ENCODE results near the gene PTTG1. TPM values are rescaled to one million over a fixed set of nuclear protein-coding genes. Genes with fewer than 3 reads are reported as not detected.
A peak's percentile ranks its signal among the peaks of the same experiment; 100 is the strongest.

Gene PTTG1
- total and polyA plus RNA-seq, 9 of the 15 experiments (the other 6 are each of a cell fraction or from before 2014, with no cell fraction given): 193 to 1,088 (median 349) TPM

DNA sequence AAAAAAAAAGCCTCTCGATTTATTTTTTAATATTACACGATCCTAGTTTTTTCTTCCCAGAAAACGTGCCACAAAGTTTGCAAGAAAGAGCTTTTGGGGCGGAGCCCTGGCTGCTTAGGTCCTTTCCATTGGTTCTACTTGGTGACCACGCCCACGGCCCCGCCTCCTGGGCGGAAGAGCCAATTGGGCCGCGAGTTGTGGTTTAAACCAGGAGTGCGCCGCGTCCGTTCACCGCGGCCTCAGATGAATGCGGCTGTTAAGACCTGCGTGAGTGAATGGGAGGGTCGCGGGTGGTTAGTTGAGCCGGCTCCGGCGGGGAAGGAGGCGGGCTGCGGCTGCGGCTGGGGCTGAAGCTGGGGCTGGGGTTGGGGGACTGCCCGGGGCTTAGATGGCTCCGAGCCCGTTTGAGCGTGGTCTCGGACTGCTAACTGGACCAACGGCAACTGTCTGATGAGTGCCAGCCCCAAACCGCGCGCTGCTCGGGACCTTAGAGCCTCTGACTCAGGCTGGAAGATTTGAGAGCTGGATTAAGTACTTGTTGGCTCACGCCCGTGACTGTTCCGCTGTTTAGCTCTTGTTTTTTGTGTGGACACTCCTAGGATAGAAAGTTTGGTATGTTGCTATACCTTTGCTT lies at the start of gene PTTG1 (continued):
- no peak for TF ChIP-seq E2F8 (IDR thresholded peaks at IDR 0.05; ENCODE audit: low read depth, partially characterized antibody)
- no peak for TF ChIP-seq ETV6 (IDR thresholded peaks at IDR 0.05; ENCODE audit: borderline replicate concordance in 1 of 2, low read depth in 2 of 2, low read length in 1 of 2)
- no peak for TF ChIP-seq ETV6 (CRISPR knock-in tag; IDR thresholded peaks at IDR 0.05; ENCODE audit: borderline replicate concordance)
- TF ChIP-seq NKRF (IDR thresholded peaks at IDR 0.05; ENCODE audit: borderline replicate concordance): peak; percentile 72
- TF ChIP-seq, protein P1, sequence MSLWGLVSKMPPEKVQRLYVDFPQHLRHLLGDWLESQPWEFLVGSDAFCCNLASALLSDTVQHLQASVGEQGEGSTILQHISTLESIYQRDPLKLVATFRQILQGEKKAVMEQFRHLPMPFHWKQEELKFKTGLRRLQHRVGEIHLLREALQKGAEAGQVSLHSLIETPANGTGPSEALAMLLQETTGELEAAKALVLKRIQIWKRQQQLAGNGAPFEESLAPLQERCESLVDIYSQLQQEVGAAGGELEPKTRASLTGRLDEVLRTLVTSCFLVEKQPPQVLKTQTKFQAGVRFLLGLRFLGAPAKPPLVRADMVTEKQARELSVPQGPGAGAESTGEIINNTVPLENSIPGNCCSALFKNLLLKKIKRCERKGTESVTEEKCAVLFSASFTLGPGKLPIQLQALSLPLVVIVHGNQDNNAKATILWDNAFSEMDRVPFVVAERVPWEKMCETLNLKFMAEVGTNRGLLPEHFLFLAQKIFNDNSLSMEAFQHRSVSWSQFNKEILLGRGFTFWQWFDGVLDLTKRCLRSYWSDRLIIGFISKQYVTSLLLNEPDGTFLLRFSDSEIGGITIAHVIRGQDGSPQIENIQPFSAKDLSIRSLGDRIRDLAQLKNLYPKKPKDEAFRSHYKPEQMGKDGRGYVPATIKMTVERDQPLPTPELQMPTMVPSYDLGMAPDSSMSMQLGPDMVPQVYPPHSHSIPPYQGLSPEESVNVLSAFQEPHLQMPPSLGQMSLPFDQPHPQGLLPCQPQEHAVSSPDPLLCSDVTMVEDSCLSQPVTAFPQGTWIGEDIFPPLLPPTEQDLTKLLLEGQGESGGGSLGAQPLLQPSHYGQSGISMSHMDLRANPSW (CRISPR knock-in tag; IDR thresholded peaks at IDR 0.05): no peak
- no peak for TF ChIP-seq MTA1 (IDR thresholded peaks at IDR 0.05; ENCODE audit: borderline replicate concordance)
- TF ChIP-seq ZBTB2 (IDR thresholded peaks at IDR 0.05): 0 out of 2 replicates have a peak, but pooled peaks have one; percentile 29
- no peak for TF ChIP-seq SRSF7 (optimal IDR thresholded peaks at IDR 0.05; ENCODE audit: low read depth, low read length)
- no peak for TF ChIP-seq LEF1 (IDR thresholded peaks at IDR 0.05)
- TF ChIP-seq KDM2B (CRISPR knock-in tag; IDR thresholded peaks at IDR 0.05): no peak
- TF ChIP-seq ZNF384 (IDR thresholded peaks at IDR 0.05; ENCODE audit: low read depth, low read length): no peak
- TF ChIP-seq RBM15 (IDR thresholded peaks at IDR 0.05; ENCODE audit: insufficient read depth, low read length): no peak
- no peak for TF ChIP-seq KAT8 (IDR thresholded peaks at IDR 0.05; ENCODE audit: low read depth)
- TF ChIP-seq PRMT5 (CRISPR knock-in tag; IDR thresholded peaks at IDR 0.05): no peak
- no peak for TF ChIP-seq ZEB2 (IDR thresholded peaks at IDR 0.05)
- TF ChIP-seq ZNF143 (CRISPR knock-in tag; IDR thresholded peaks at IDR 0.05): no peak
- TF ChIP-seq NCOA1 (IDR thresholded peaks at IDR 0.05; ENCODE audit: low read depth): no peak
- TF ChIP-seq ZNF766 (CRISPR knock-in tag; conservative IDR thresholded peaks at IDR 0.05): no peak
- TF ChIP-seq TAF7 (tag; IDR thresholded peaks at IDR 0.05): peak; percentile 29; the same call in 1 of the 2 replicates
- no peak for TF ChIP-seq DIDO1 (tag; IDR thresholded peaks at IDR 0.05; ENCODE audit: low read depth)
- TF ChIP-seq DPF2 (IDR thresholded peaks at IDR 0.05): peak; percentile 56; the same call in 1 of the 2 replicates
- no peak for TF ChIP-seq KLF16 (IDR thresholded peaks at IDR 0.05)

Data from K562 (cell line).